Upper lobe of left lung (tissue), 4 donors: Measurements from ENCODE around the gene GATA1.

Source experiments
- CTCF ChIP-seq, 6 experiments: fragments of 450-650 bp in 4 of 6; fragments of 200-600 bp in 2 of 6; sonication (generic) in 2 of 6; IDR thresholded peaks; one replicate each; pipeline ENCODE4 v1.5.1; 2016 to 2019; ENCODE audit warnings: antibody characterized with exemption in 6 of 6
- POLR2A ChIP-seq, 4 donors: fragments of 450-650 bp; IDR thresholded peaks; one replicate each; pipeline ENCODE4 v1.5.1; 2016 to 2017; ENCODE audit warnings: antibody characterized with exemption in 4 of 4, mild to moderate bottlenecking in 2 of 4
- POLR2AphosphoS5 ChIP-seq, 2 donors: sonication (generic); formaldehyde crosslinking; IDR thresholded peaks; one replicate each; pipeline ENCODE4 v1.5.1; 2017; ENCODE audit warnings: antibody characterized with exemption in 2 of 2

DNA sequence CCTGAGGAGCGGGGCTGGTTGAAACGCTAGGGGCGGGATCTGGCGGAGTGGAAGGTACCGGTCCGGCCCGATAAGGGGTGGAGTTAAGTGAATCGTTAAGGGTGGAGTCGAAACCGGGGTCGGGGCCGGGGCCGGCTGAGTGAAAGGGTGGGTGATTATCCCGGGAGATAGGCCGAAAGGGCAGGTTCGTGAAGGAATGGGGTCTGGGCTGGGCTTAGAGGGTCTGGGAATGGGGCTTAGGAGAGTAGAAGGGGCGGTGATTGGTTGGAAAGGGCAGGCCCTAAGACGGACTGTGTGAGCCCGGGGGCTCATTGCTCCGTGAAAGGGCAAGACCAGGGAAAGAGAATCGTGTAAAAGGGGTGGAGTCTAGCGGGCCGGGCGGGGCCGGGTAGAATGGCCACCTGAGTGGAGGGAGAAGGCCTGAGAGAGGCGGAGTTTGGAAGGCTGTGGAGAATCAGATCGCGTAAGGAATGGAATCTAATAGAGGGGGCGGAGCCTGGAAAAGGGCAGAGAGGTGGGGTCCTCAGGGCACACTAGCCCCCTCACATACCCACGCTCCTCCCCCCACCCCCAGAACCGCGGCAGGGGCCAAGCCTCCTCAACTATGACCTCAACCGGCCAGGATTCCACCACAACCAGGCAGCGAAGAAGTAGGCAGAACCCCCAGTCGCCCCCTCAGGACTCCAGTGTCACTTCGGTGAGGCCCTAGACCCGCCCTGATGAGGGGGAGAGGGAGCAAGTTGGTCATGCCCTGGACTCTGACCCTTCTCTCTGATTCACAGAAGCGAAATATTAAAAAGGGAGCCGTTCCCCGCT is 15.9 kb downstream of the GATA1 start:
- TF ChIP-seq POLR2A (IDR thresholded peaks at IDR 0.05) (peak in 3 of 4 donors; percentile 70 to 76 (median 72)), CTCF (IDR thresholded peaks at IDR 0.05) (peak in 2 of 6 experiments; percentile 5 to 6), POLR2AphosphoS5 (IDR thresholded peaks at IDR 0.05) (peak; percentile 44 to 55)
